ENCODE measurements around the gene COMMD10. TPM values are rescaled to one million over a fixed set of nuclear protein-coding genes. Genes with fewer than 3 reads are reported as not detected.

Gene COMMD10
- total and polyA plus RNA-seq, 2 of the 8 experiments (the other 6 are each of a cell fraction or from before 2014, with no cell fraction given) = 16.5 to 43.4 TPM

GRCh38 chr5:116273448-116274242 lies 188.8 kb downstream of the COMMD10 start:
- ChIA-PET CTCF (ENCODE audit: partially characterized antibody) (interaction anchor here (1.0 to 1.4 kb wide), 5 partner anchors 16 to 137 kb away, joined by 3 to 6 read pairs (median 3); no protein-coding TSS in a partner anchor), POLR2A (ENCODE audit: partially characterized antibody) (no interaction called here)
- no peak overlapping the region for H4K91ac ChIP-seq (replicated peaks; ENCODE audit: insufficient read length, low read length)
- H4K20me1 ChIP-seq (replicated peaks in 1 of 2; ENCODE audit: control insufficient read depth in 1 of 2, insufficient read depth in 2 of 2, low read length in 2 of 2) = no peaks in the 10 kb centered on the region
- H4K5ac ChIP-seq (ENCODE audit: insufficient read length, low read depth, low read length) = no peak overlapping the region
- H3K18ac ChIP-seq (ENCODE audit: extremely low read depth, low read length) = no peak overlapping the region
- no peak overlapping the region for H2BK20ac ChIP-seq (ENCODE audit: low read length)
- 85% methylated on average over 1 of the region's 1 CpG; no CpG with 5 or more reads in 1 of the 2 experiments for WGBS, 2 experiments (ENCODE audit: extremely low coverage in 1 of 2, insufficient coverage in 1 of 2, insufficient read length in 1 of 2, insufficient replicate concordance in 2 of 2, low coverage in 1 of 2, low lambda C conversion rate in 2 of 2, missing lambda C conversion rate in 1 of 2)
- H3K27me3 ChIP-seq (replicated peaks in 1 of 4; ENCODE audit: control insufficient read depth in 3 of 4, extremely low read depth in 1 of 4, insufficient read depth in 3 of 4, low read length in 3 of 4) = no peaks in the 10 kb centered on the region
- H3K9me3 ChIP-seq (ENCODE audit: insufficient read depth in 2 of 2, low read depth in 1 of 2, low read length in 1 of 2) = peaks cover 0 to 6% of the 10 kb centered on the region in 2 experiments; a peak in 1 of 4 replicates
- H3K4me3 ChIP-seq (ENCODE audit: extremely low read depth in 1 of 4, insufficient read depth in 2 of 4, low read depth in 3 of 4, low read length in 4 of 4) = no peak overlapping the region
- H2AFZ ChIP-seq (ENCODE audit: low read length) = no peak overlapping the region
- H3K79me1 ChIP-seq (ENCODE audit: low read depth, low read length) = no peaks in the 10 kb centered on the region
- H3K79me2 ChIP-seq (ENCODE audit: control insufficient read depth in 1 of 2, insufficient read depth in 2 of 2, low read length in 2 of 2) = no peaks in the 10 kb centered on the region
- H3K23me2 ChIP-seq (ENCODE audit: low read depth, low read length) = no peaks in the 10 kb centered on the region
- H3K23ac ChIP-seq (ENCODE audit: insufficient read length) = no peak overlapping the region
- no peak overlapping the region for H2BK5ac ChIP-seq (ENCODE audit: low read depth, low read length)
- H3K4me2 ChIP-seq (ENCODE audit: insufficient read depth in 1 of 2, low read depth in 2 of 2, low read length in 2 of 2) = no peak overlapping the region
- no peak overlapping the region for H3K14ac ChIP-seq (ENCODE audit: insufficient read length)
- no peak overlapping the region for H2BK120ac ChIP-seq (replicated peaks; ENCODE audit: low read depth, low read length)
- no peak for FAIRE-seq
- H2AK5ac ChIP-seq (ENCODE audit: low read depth, low read length) = no peak overlapping the region
- no peak overlapping the region for H3K27ac ChIP-seq (ENCODE audit: low read depth, low read length)
- H3K9ac ChIP-seq (replicated peaks in 1 of 4; ENCODE audit: extremely low read depth in 1 of 4, low read depth in 3 of 4, low read length in 3 of 4) = no peak overlapping the region
- DNase-seq (ENCODE audit: low read depth in 1 of 2, low spot score in 2 of 2) = no peak
- no peak overlapping the region for H3K56ac ChIP-seq (replicated peaks; ENCODE audit: insufficient read length, low read depth, low read length)
- H3K36me3 ChIP-seq (ENCODE audit: control insufficient read depth in 2 of 4, insufficient read depth in 4 of 4, low read length in 3 of 4) = no peaks in the 10 kb centered on the region; a peak in 1 of 8 replicates
- H3K4me1 ChIP-seq (replicated peaks in 1 of 4; ENCODE audit: control insufficient read depth in 3 of 4, insufficient read depth in 4 of 4, low read length in 3 of 4) = no peaks in the 10 kb centered on the region
- H4K8ac ChIP-seq (ENCODE audit: extremely low read depth, insufficient read depth, low read length) = no peak overlapping the region
- TF ChIP-seq TCF12 (IDR thresholded peaks at IDR 0.05; ENCODE audit: low read depth, low read length) (no peak), CTBP2 (IDR thresholded peaks at IDR 0.05; ENCODE audit: borderline replicate concordance, insufficient read depth, insufficient read length, low read length) (no peak), GABPA (IDR thresholded peaks at IDR 0.05; ENCODE audit: borderline replicate concordance, insufficient read depth, low read length) (no peak), RXRA (IDR thresholded peaks at IDR 0.05; ENCODE audit: insufficient read depth, low read depth, low read length) (no peak), USF2 (IDR thresholded peaks at IDR 0.05; ENCODE audit: low read length) (no peak), TBP (IDR thresholded peaks at IDR 0.05; ENCODE audit: low read depth, low read length) (no peak), SIN3A (conservative IDR thresholded peaks at IDR 0.05 in 1 of 2, IDR thresholded peaks at IDR 0.05 in 1 of 2; ENCODE audit: low read depth in 1 of 2, low read length in 2 of 2) (no peak), BCL11A (IDR thresholded peaks at IDR 0.05; ENCODE audit: low read depth in 2 of 2, low read length in 2 of 2) (no peak), SP2 (IDR thresholded peaks at IDR 0.05; ENCODE audit: low read length) (no peak), RFX5 (IDR thresholded peaks at IDR 0.05; ENCODE audit: borderline replicate concordance, low read depth, low read length) (no peak)
- H3K4ac ChIP-seq (replicated peaks; ENCODE audit: insufficient read length, low read depth, low read length) = no peak overlapping the region
- no peak overlapping the region for H2BK12ac ChIP-seq (ENCODE audit: low read depth, low read length)
- no peak overlapping the region for H2BK15ac ChIP-seq (ENCODE audit: low read length)

Measured in H1 (cell line).